Adrenal gland (tissue), 12 donors: ENCODE data around the gene MAST4. TPM values are rescaled to one million over a fixed set of nuclear protein-coding genes. Genes with fewer than 3 reads are reported as not detected.

ENCODE experiments used
- DNase-seq, 7 donors: peaks; one replicate each; pipeline ENCODE4 v3.0.0-alpha.2; 2019 to 2020
- H3K27ac ChIP-seq, 5 donors: fragments of 200-600 bp; sonication (generic) in 4 of 5; 1 replicate in 3 of 5; 2 replicates in 2 of 5; pipeline versions ENCODE4 v1.5.1 to v1.8.0; 2016 to 2020; ENCODE audit warnings: mild to moderate bottlenecking in 1 of 5
- H3K27me3 ChIP-seq: fragments of 200-600 bp; 2 replicates; pipeline ENCODE4 v1.8.0; 2021
- H3K36me3 ChIP-seq, 2 donors: fragments of 200-600 bp; replicated peaks in 1 of 2; 1 replicate in 1 of 2; 2 replicates in 1 of 2; pipeline versions ENCODE4 v1.5.1 to v1.8.0; 2018 to 2022
- H3K4me1 ChIP-seq, 2 donors: fragments of 200-600 bp; replicated peaks in 1 of 2; 1 replicate in 1 of 2; 2 replicates in 1 of 2; pipeline versions ENCODE4 v1.5.1 to v1.8.0; 2018 to 2021
- H3K4me3 ChIP-seq, 4 donors: fragments of 200-600 bp; sonication (generic) in 3 of 4; one replicate each; pipeline ENCODE4 v1.5.1; 2016 to 2018
- H3K9me3 ChIP-seq, 3 donors: fragments of 200-600 bp; sonication (generic) in 1 of 3; replicated peaks in 1 of 3; 1 replicate in 2 of 3; 2 replicates in 1 of 3; pipeline versions ENCODE4 v1.5.1 to v1.8.0; 2016 to 2021
- POLR2A ChIP-seq, 2 donors: fragments of 450-650 bp; IDR thresholded peaks; one replicate each; pipeline ENCODE4 v1.6.1; 2017; ENCODE audit warnings: antibody characterized with exemption in 2 of 2, mild to moderate bottlenecking in 2 of 2, moderate library complexity in 1 of 2
- WGBS, 4 donors: extraction: QIAGEN DNeasy Blood & Tissue Kit in 2 of 4; methylation state at CpG; one replicate each; pipeline versions ENCODE4 v1.1.5 to v1.1.7; 2013 to 2017; 5-methylcytosine and 5-hydroxymethylcytosine counted together
- intact Hi-C, 2 donors: fragments of 100-400 bp; cut with DNase I; formaldehyde crosslinking; loops; one replicate each; pipeline versions ENCODE4 v1.14.1 to v1.15.0; 2022 to 2023
- polyA plus RNA-seq, 3 donors: library from polyadenylated mRNA; stranded (reverse); fragments of 200-250 nt in 2 of 3; fragments of 350-450 nt in 1 of 3; fragmentation: Illumina TruSeq in 1 of 3; extraction: RNeasy Lipid Tissue Mini Kit (QIAGEN cat#74804) in 1 of 3; gene quantifications; one replicate each; pipeline ENCODE4 v1.2.3, GENCODE V29; 2013 to 2014
- total RNA-seq, 9 donors: library from RNA; depleted of rRNA in 4 of 9; stranded (reverse); fragments of >200 nt in 4 of 9; fragments of 120-200 nt in 1 of 9; fragmentation: NEBNext Ultra II Directional in 1 of 9; extraction: Animal tissue kit (Norgen Biotek cat#: 25700) in 1 of 9; gene quantifications; one replicate each; pipeline versions ENCODE4 v1.1.0 to v1.2.4, GENCODE V29; 2013 to 2023
- TF ChIP-seq, protein P1 (sequence below), 6 experiments: fragments of 450-650 bp in 4 of 6; fragments of 200-600 bp in 2 of 6; sonication (generic) in 1 of 6; IDR thresholded peaks; 1 replicate in 5 of 6; 2 replicates in 1 of 6; pipeline versions ENCODE4 v1.5.1 to v1.8.0; 2016 to 2021; ENCODE audit warnings: antibody characterized with exemption in 6 of 6, mild to moderate bottlenecking in 2 of 6, moderate library complexity in 1 of 6
- donor health status: healthy with polysubstance abuse.
- donor health status: Bipolar disorder and iron deficiency.
- donor health status: DM: yes; HTN: yes; CAD: no.
- donor health status: DM: no; HTN: no; CAD: no.
- donor health status: DM: no; HTN: no; CAD: no.
- donor health status: DM: yes; HTN: yes; CAD: no.

The MAST4 gene
- total and polyA plus RNA-seq, 12 donors = 12.3 to 95.0 (median 42.8) TPM

DNA sequence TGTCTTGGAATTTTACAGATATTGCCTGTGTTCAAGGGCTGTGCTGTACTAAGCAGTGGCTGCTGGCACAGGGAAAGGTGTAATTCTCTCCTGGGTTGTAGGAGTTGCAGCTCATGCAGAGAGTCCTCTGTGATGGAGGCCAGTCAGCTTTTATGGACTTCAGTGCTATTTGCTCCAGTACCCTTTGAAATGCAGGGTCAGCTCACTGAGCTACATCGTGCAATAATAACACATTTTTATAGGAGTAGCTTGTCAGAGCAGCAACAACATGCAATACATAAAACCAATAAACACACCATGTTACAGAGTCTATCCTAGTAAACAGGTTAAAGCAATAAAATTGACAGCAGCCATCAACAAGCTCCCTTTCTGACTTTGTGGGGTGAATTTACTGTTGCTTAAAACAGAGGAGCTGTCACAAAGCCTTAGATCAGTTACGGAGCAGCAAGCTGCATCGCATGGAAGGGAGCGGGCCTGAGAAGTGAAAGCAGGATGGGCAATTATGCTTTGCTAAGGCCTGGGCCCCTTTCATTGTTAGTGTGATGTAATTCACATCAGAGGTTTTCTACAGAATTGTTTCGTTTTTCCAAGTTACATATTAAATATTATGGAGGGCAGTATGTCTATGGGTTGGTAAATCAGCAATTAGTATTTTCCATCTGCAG, 583.6 kb downstream of the MAST4 start:
- H3K4me1 ChIP-seq = peaks cover 0 to 7% of the 10 kb centered on the region in 2 donors
- 92 to 96% (median 93%) methylated on average over 5 of the region's 5 CpGs for WGBS, 4 donors
- H3K27me3 ChIP-seq = no peaks in the 10 kb centered on the region
- no peak overlapping the region for H3K4me3 ChIP-seq
- no peak for DNase-seq
- no peak for TF ChIP-seq POLR2A (IDR thresholded peaks at IDR 0.05)
- TF ChIP-seq, protein P1, sequence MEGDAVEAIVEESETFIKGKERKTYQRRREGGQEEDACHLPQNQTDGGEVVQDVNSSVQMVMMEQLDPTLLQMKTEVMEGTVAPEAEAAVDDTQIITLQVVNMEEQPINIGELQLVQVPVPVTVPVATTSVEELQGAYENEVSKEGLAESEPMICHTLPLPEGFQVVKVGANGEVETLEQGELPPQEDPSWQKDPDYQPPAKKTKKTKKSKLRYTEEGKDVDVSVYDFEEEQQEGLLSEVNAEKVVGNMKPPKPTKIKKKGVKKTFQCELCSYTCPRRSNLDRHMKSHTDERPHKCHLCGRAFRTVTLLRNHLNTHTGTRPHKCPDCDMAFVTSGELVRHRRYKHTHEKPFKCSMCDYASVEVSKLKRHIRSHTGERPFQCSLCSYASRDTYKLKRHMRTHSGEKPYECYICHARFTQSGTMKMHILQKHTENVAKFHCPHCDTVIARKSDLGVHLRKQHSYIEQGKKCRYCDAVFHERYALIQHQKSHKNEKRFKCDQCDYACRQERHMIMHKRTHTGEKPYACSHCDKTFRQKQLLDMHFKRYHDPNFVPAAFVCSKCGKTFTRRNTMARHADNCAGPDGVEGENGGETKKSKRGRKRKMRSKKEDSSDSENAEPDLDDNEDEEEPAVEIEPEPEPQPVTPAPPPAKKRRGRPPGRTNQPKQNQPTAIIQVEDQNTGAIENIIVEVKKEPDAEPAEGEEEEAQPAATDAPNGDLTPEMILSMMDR (IDR thresholded peaks at IDR 0.05) = no peak
- H3K36me3 ChIP-seq = no peaks in the 10 kb centered on the region
- H3K9me3 ChIP-seq = no peaks in the 10 kb centered on the region
- no peak overlapping the region for H3K27ac ChIP-seq
- intact Hi-C loops = no loop called here

DNA sequence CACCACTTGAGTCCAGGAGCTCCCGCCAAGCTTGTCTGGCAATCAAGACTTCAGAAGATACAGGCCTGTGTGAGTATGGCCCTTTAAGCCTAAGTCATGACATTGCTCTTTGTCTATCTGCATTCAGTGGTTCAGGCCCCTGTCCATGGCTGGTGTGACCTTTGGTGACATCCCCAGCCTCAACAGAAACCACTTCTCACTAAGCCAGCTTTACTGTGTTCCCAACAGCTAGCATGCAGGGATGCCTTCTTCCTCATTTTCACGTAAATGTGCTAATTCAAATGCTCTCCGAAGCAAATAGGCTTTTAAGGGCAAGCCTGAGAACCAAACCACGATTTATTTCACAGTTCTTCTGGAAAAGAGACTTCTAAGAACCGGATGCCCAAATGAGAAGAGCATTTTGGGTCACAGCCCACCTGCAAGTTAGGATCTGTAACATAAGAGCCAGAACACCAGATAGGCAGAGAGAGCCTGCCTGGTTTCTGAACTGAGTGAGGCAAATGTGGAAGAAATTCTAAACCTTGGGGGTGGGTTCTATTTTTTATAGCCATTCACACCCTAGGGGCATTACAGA, 585.5 kb downstream of the MAST4 start:
- intact Hi-C loops = no loop called here
- Histone ChIP-seq H3K27me3 (no peaks in the 10 kb centered on the region), H3K36me3 (no peaks in the 10 kb centered on the region), H3K4me3 (no peak overlapping the region), H3K4me1 (peaks cover 0 to 7% of the 10 kb centered on the region in 2 donors), H3K27ac (peak overlapping the region in 3 of 5 donors; percentile 5 to 69 (median 33)), H3K9me3 (no peaks in the 10 kb centered on the region)
- 67 to 76% (median 71%) methylated on average over 5 of the region's 5 CpGs for WGBS, 4 donors
- TF ChIP-seq POLR2A (IDR thresholded peaks at IDR 0.05) = no peak
- TF ChIP-seq, protein P1 (IDR thresholded peaks at IDR 0.05) = no peak
- no peak for DNase-seq

DNA sequence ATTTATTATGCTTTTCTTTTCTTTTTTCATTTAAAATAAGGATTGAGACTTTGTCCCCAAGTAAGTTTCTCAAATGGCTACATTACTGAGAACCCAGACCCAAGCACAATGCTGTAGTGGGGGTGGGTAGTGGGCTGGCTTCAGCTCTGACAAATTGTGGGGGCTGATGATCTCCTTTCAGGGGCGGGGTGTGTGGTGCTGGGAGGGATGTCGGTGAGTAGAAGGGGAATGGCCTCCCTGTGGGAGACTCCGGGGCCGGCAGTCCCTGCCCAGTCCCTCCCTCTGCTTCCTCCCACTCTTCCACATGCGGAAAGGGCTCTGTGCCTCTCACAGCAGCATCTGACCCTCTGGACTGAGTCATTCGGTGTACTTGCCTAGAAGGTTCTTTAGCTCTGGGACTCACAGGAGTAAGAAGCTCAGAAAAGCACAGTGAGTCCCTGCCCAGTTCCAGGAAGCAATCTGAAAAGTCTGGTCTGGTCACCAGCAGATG, 586.2 kb downstream of the MAST4 start:
- peaks cover 0 to 7% of the 10 kb centered on the region in 2 donors for H3K4me1 ChIP-seq
- intact Hi-C loops = no loop called here
- DNase-seq = peak in 6 of 7 donors; percentile 44 to 69 (median 56)
- H3K9me3 ChIP-seq = no peaks in the 10 kb centered on the region
- H3K27me3 ChIP-seq = no peaks in the 10 kb centered on the region
- no peaks in the 10 kb centered on the region for H3K36me3 ChIP-seq
- no peak overlapping the region for H3K4me3 ChIP-seq
- 9 to 26% (median 21%) methylated on average over 6 of the region's 6 CpGs for WGBS, 4 donors
- TF ChIP-seq, protein P1 (IDR thresholded peaks at IDR 0.05) = no peak
- TF ChIP-seq POLR2A (IDR thresholded peaks at IDR 0.05) = no peak
- peak overlapping the region in 2 of 5 donors; percentile 33 to 57 for H3K27ac ChIP-seq

DNA sequence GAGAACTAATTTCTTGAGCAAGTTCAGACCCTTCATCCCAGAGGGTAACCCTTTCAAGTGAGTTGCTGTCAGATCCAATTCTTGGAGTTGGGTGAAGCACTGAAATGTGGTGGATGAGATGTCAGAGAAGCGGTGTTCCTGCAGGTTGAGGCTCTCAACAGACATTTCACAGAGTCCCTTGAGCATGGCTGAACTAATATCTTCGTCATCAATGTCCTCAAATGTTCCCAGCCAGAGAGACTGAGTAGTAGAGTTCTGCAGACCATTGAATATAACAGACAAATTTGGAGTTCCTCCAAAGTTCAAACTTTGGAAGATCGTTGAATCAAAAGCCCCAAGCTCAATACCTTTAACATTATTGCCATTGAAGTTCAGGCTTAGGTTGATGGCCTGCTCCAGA, 587.7 kb downstream of the MAST4 start:
- 91 to 98% (median 94%) methylated on average over 3 of the region's 3 CpGs for WGBS, 4 donors
- peaks cover 0 to 9% of the 10 kb centered on the region in 2 donors for H3K4me1 ChIP-seq
- no peaks in the 10 kb centered on the region for H3K27me3 ChIP-seq
- intact Hi-C loops = no loop called here
- H3K36me3 ChIP-seq = no peaks in the 10 kb centered on the region
- no peak overlapping the region for H3K4me3 ChIP-seq
- DNase-seq = no peak
- H3K27ac ChIP-seq = no peak overlapping the region
- no peaks in the 10 kb centered on the region for H3K9me3 ChIP-seq
- TF ChIP-seq, protein P1 (IDR thresholded peaks at IDR 0.05) = no peak
- TF ChIP-seq POLR2A (IDR thresholded peaks at IDR 0.05) = no peak
